HL-60 (cell line): ENCODE measurements around the gene RSPH9.

Source experiments
- DNase-seq, 2 experiments: peaks; one replicate each; pipeline ENCODE4 v3.0.0-alpha.2; 2010 to 2020; ENCODE audit warnings: low read depth in 1 of 2, low spot score in 1 of 2
- H3K27ac ChIP-seq: fragments of 250-450 bp; sonication (Bioruptor Pico); replicated peaks from 2 replicates; pipeline ENCODE4 v1.5.1; 2020; ENCODE audit warnings: mild to moderate bottlenecking, moderate library complexity
- H3K27me3 ChIP-seq: fragments of 250-450 bp; sonication (Bioruptor Pico); 2 replicates; pipeline ENCODE4 v1.5.1; 2021; ENCODE audit warnings: mild to moderate bottlenecking, moderate library complexity; ENCODE audit not compliant: insufficient read depth, poor library complexity, severe bottlenecking
- H3K4me3 ChIP-seq: replicated peaks from 2 replicates; pipeline ENCODE4 v1.5.1; 2011; ENCODE audit warnings: mild to moderate bottlenecking, control low read depth, low read length; ENCODE audit not compliant: insufficient read depth
- CTCF ChIP-seq: IDR thresholded peaks from one replicate; pipeline ENCODE4 v1.5.1; 2011; ENCODE audit warnings: low read length, control low read depth, inconsistent platforms; ENCODE audit not compliant: insufficient read depth
- GABPA ChIP-seq: IDR thresholded peaks from 2 replicates; pipeline ENCODE4 v1.6.1; 2012; ENCODE audit warnings: low read depth
- POLR2AphosphoS5 ChIP-seq: IDR thresholded peaks from 2 replicates; pipeline ENCODE4 v1.6.1; 2012; ENCODE audit warnings: low read depth
- SPI1 ChIP-seq: IDR thresholded peaks from 2 replicates; pipeline ENCODE4 v1.6.1; 2012; ENCODE audit warnings: low read depth, mild to moderate bottlenecking, borderline replicate concordance
- TF ChIP-seq, protein P1 (sequence below): IDR thresholded peaks from 2 replicates; pipeline ENCODE4 v1.6.1; 2012; ENCODE audit warnings: low read depth; ENCODE audit not compliant: insufficient replicate concordance

RSPH9 gene

DNA sequence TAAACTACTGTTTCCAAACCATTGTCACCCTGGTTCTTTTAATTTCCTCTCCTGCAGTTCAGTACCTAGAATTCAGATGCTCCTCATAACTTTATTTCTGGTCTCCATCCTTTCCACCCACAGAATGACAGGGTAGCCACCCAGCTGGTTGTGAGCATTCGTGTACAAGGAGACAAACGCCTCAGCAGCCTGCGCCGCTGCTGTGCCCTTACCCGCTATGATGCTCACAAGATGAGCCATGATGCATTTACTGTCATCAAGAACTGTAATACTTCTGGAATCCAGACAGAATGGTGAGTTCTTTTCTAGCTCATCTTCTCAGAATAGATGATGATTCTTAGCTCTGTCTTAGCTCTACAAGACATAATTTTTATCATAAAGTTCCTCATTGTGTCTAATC, 34.4 kb upstream of the RSPH9 start:
- no peak for TF ChIP-seq SPI1
- TF ChIP-seq GABPA = no peak
- no peak for TF ChIP-seq CTCF
- TF ChIP-seq, protein P1, sequence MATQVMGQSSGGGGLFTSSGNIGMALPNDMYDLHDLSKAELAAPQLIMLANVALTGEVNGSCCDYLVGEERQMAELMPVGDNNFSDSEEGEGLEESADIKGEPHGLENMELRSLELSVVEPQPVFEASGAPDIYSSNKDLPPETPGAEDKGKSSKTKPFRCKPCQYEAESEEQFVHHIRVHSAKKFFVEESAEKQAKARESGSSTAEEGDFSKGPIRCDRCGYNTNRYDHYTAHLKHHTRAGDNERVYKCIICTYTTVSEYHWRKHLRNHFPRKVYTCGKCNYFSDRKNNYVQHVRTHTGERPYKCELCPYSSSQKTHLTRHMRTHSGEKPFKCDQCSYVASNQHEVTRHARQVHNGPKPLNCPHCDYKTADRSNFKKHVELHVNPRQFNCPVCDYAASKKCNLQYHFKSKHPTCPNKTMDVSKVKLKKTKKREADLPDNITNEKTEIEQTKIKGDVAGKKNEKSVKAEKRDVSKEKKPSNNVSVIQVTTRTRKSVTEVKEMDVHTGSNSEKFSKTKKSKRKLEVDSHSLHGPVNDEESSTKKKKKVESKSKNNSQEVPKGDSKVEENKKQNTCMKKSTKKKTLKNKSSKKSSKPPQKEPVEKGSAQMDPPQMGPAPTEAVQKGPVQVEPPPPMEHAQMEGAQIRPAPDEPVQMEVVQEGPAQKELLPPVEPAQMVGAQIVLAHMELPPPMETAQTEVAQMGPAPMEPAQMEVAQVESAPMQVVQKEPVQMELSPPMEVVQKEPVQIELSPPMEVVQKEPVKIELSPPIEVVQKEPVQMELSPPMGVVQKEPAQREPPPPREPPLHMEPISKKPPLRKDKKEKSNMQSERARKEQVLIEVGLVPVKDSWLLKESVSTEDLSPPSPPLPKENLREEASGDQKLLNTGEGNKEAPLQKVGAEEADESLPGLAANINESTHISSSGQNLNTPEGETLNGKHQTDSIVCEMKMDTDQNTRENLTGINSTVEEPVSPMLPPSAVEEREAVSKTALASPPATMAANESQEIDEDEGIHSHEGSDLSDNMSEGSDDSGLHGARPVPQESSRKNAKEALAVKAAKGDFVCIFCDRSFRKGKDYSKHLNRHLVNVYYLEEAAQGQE = no peak
- no peak for DNase-seq
- no peaks in the 10 kb centered on the region for H3K27me3 ChIP-seq
- H3K27ac ChIP-seq = no peak overlapping the region
- H3K4me3 ChIP-seq = no peak overlapping the region

GRCh38 chr6:43613721-43614395, 31.0 kb upstream of the RSPH9 start:
- no peaks in the 10 kb centered on the region for H3K27me3 ChIP-seq
- H3K27ac ChIP-seq = no peak overlapping the region
- TF ChIP-seq GABPA (no peak), CTCF (no peak), SPI1 (no peak), POLR2AphosphoS5 (no peak)
- TF ChIP-seq, protein P1 = no peak
- no peak overlapping the region for H3K4me3 ChIP-seq
- DNase-seq = no peak

DNA sequence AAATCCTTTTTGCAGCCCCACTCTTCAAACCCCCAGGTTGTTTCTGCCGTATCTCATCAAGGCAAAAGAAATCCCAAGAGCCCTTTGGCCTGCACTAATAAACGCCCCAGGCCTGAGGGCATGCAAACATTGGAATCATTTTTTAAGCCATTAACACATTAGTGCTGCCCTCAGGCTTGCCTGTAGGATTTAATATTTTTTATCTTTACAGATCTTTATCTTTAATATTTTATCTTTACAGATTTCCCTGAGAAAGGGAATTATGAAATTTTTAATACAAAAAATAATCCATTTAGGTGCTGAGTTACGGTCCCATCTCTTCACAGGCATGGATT, 30.5 kb upstream of the RSPH9 start:
- no peak overlapping the region for H3K27ac ChIP-seq
- no peaks in the 10 kb centered on the region for H3K27me3 ChIP-seq
- DNase-seq = no peak
- TF ChIP-seq, protein P1 = no peak
- TF ChIP-seq CTCF (no peak), GABPA (no peak), SPI1 (no peak), POLR2AphosphoS5 (no peak)
- no peak overlapping the region for H3K4me3 ChIP-seq
